NCI-H1930 (cell line): ENCODE measurements around the gene C16orf74.

Source experiments
- DNase-seq, 2 experiments: peaks; one replicate each; lab custom pipeline; 2025; lab: John Stamatoyannopoulos, UW

The C16orf74 gene

DNA sequence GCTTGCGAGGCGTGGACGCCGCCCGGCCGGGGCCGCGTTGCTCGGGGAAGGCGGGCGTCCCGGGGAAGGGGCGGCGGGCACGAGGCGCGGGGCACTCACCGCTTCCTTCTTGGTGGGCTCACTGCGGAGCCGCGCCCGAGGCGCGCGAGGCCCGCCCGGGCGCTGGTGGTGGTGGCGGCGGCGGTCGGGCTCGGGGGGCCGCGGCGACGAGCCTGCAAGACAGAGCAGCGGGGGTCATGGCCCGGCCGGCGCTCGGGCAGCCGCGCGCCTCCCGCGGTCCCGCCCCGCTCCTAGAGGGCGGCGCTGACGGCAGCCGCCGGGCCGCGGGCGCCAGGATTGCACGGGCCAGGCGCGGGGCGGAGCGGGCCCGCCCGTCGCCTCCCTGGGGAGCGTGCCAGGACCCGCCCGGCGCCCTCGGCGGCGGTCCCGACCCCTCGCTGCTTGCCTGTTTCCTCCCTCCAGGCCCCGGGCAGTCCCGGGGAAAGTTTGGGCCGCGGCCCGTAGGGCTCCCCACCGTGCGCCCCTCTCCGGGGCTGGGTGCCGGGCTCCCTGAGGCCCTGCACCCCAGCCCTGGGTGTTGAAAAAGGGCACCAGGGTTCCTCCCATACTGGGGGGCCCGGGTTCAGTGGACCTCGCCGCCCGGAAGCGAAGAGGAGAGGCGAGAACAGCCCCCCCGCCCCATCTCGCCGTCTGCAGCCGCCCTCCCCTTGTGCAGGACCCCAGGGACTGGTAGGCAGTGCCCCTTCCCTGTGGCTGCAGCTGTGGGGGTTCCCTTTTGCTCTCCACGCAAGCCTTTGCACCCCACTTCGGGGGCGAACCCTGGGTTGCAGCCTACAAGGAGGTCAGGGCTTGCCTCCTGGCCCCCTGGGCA lies at the start of gene C16orf74:
Gene C16orf74 (minus strand): TSS at position 270 of the 871 bp plus-strand sequence. CDS start 15,879 bp downstream, outside the sequence.
- DNase-seq = peak; percentile 27 to 36

DNA sequence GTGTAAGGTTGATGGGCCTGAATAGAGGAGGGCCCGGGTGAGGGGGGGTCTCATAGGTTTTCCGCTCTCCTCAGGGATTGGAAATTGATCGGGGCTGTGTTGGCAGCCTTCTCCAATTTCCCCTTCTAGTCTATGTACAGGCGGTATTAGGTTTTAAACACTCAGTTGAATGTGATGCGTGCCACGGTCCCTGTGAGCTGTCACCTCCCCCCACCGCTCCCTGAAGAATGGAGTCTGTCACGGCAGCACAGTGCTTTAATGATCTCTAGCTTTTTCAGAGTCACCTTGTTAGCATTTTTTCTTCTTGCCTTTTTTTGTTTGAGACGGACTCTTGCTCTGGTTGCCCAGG lies 49.4 kb upstream of the C16orf74 start:
- DNase-seq = no peak

DNA sequence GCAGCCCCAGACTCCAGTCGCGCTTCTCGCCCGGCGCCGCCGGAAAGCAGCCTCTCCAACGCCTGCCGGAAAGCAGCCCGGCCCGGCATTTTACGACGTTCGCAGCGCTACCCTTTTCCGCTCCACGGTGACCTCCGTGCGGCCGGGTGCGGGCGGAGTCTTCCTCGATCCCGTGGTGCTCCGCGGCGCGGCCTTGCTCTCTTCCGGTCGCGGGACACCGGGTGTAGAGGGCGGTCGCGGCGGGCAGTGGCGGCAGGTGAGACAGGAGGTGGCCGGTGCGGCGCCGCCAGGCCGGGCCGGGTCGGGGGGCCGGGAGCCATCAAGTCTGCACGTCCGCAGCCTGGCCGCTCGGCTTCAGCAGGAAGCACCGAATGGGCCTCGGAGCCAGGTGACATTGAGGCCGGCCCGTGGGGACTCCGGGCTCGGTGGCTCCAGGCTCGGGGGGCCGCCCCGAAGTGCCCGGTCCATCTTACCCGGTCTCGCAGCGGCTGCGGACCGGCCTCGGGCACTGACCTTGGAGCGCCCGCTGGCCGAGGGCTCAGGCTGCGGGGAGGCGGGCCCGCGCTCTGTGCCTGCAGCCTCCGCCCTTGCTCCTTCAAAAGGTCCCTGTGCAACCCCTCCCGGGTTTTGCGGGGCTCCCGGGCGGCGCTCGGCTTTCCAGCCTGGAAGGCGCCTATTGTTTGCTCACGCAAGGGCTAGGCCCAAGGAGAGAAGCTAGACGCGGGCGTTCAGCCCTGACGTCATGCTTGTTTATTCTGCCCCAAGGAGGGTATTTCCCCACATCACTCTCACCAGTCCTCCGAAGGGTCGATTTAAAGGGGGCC lies 48.8 kb upstream of the C16orf74 start, which contains the start of the genes COX4I1 and EMC8:
Gene COX4I1 (plus strand): TSS at position 199 of the 824 bp plus-strand sequence. CDS start 1,511 bp downstream, outside the sequence.
Gene EMC8 (minus strand): TSS at position 48 of the 824 bp plus-strand sequence. CDS start 249 bp downstream, outside the sequence.
- peak; percentile 81 to 84 for DNase-seq

DNA sequence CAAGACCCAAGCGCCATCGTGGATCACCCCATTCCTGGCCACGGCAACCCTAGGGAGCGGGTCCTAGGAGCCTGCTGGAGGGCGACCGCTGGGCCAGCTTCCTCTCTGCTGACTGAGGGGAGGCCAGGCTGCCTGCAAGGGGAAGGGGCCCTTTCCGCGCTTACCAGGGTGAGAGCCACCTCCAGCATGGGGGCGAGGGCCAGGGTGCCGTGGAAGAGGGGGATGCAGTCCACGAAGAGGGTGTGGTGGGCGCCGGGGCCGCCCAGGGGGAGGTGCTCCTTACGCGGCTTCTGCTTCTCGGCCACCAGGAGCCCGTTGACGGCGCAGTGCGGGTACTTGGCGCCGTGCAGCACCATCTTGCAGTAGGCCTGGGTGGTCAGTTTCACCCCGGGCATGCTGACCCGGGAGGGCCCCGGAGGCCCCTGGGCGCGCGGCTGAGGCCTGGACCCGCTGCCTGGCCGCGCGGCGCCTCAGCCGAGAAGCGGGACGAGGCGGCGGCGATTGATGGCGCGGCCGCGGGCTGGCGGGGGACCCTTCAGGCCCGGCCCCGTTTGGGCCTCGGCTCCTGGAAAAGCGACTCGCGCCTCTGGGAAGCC lies 48.1 kb upstream of the C16orf74 start:
- DNase-seq = no peak

DNA sequence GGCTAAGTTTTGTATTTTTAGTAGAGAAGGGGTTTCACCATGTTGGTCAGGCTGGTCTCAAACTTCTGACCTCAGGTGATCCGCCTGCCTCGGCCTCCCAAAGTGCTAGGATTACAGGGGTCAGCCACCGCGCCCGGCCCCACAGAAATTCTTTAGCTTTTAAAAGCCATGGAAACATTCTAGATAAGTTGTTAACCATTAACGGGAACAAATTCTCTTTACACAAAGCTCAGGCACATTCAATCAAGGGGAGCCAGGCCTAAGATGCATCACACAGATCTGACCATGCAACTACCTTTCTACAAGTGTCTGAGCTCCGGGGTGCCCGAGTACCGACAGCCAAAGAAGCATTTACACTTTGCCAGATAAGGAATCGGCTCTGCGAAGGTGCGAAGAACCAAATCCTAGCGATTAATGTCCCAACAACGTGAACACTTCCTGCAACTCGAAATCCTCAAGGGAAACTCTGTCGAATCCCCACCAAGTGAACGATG lies 47.4 kb upstream of the C16orf74 start:
- DNase-seq = no peak

DNA sequence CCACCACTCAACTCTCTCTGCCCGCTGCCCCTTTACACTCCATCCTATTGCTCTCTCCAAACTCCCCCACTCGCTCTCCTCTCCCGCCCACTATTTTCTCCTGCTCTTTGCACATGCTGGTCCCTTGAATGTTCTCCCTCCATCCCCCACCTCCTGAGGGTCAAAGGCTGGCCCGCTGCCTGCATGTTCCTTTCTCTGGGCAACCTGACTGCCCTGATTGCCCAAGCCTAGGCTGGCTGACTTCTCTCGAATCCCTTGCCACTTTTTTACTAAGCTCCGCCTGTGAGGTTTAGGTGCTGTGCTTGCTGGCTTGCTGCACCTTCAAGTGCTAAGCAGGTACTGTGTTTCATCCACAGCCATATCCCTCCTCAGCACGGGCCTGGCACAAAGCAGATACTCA lies 45.7 kb upstream of the C16orf74 start:
- DNase-seq = no peak

DNA sequence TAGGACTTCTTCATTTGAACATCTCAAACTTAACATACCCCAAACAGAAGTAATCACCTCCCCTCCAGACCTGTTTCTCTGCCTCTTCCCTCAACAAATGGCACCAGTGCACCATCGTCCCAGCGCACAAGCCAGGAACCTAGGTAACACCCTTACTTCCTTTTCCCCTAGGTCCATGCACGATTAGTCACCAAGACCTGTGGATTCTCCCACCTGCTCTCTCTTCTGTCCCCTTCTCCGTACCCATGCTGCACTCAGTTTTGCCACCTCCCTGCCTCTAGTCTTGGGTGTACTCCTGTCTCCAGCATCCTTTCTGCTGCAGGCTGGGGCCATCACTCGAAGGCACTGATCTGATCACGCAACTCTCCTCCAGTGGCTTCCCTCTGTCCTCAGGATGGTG lies 45.3 kb upstream of the C16orf74 start:
- DNase-seq = no peak

DNA sequence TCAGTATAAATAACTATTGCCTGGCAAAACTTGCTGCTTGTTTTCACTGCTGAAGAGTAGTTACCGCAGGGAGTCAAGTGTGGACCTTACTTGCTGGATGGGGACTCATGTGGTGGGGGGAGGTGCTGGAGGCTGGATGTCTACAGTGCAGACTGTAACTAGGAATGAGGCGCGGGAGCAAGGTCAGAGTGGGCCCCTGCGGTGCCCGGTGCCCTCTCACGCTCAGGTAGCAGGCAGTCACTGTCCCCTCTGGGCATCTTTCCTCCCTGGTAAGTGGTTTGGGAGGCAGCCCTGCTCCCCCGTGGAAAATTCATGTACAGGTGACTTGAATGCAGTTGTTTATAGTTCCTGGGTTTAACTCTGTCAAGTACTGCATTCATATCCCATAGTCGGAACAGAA lies 43.8 kb upstream of the C16orf74 start:
- DNase-seq = no peak

DNA sequence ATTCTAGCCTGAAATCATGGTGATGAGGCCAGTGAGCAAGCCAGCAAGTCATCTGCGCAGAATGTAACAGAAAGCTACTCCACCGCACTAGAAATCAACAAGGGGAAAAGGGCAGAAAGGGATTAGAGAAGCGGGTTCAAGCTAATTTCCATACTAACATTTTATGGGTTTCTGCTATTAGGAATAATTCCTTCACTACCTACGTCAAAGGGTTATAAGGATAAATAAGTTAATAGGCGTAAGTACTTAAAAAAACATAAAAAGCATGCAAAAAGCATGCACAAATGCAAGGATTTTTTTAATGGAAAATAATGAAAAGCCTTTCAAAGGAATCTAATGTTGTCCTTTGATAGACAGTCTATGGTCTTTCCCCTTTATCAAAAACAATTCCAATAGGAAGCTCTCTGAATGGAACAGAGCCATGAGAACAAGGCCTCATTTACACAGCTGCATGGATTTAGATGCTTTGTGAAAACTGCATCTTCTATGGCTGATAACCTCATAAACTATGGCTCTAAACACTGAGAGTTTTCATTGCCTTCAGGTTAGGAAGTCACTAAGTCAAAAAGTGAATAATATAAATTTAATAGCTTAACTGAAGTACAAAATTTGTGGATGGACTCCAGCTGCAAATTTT lies 42.9 kb upstream of the C16orf74 start:
- DNase-seq = no peak

DNA sequence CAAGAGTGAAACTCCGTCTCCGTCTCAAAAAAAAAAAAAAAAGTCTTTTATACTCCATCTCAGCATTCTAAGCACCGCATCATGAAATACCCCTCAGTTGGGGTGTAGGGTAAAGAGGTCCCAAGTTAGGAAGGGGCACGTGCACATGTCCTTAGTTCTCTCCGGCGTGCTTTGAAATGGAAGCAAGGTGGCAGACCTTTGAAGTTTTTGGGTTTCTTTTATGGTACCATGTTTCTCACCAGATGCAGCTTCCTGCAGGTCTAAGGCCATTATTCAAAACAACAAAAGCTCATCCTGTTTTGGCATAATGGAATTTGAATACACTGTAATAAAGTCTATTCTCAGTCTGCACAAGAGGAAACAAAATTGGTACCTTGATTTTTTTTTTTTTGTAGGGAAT lies 38.9 kb upstream of the C16orf74 start:
- no peak for DNase-seq

DNA sequence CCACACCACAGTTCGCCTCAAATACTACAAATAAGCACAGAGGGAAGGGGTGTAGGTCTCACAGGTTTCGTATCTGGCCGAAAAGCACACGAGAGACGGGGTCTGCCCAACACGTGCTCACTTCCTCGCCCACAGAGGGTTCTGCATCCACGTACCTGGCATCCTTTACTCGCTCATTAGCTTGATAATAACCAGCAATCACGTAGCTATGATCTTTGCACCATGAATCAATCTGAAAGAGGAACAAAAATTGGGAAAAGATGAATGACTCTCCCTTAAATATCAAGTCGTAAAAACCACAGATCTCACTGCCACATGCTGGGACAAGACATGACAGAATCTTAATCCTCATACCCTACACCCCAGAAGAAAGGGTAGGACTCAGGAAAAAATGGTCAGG lies 37.9 kb upstream of the C16orf74 start:
- no peak for DNase-seq

DNA sequence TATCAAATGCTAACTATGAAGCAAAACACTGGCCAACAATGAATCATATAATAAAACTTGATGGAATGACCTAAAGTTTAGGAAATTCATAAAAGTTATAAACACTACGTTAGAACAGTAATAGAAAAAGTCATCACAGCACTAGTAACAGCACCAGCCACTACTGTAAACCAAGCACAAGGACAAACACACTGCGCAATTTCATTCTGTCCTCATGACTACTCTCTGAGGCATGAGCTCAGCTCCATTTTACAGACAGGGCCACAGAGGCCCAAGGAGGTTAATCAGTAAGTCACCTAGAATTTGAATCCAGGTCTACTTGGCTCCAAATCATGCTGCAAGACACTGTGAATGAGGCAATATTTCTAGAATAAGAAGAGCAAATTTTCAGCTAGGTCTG lies 35.0 kb upstream of the C16orf74 start:
- DNase-seq = no peak

DNA sequence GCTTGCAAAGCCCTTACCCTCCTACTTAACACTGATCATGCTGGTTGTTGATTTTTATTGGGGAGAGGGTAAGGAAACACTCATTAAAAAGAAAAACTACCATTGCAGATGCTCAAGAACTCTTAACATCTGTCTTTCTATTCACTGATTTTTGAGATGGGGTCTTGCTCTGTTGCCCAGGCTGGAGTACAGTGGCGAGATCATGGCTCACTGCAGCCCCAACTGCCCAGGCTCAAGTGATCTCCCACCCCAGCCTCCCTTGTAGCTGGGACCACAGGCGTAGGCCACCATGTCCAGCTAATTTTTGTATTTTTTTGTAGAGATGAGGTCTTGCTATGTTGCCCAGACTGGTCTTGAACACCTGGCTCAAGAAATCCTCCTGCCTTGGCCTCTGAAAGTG lies 33.9 kb upstream of the C16orf74 start:
- DNase-seq = no peak

DNA sequence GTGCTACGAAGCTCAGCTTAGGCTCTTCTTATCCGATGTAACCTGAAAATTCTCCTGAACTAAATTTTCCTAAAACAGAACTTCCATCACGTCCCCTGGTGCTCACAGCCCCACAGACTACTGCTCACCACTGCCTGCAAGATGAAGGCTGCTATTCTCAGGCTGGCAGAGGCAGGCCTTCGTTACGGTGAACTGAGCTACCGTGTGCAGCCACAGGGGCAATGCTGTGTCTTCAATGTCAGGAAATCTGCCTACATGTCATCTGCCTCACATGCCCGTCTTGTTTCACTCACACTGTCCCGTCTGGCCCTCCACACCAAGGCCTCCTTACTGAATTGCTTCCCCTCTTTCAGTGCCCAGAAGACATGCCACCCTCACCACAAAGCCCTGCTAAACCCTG lies 32.5 kb upstream of the C16orf74 start:
- DNase-seq = no peak

DNA sequence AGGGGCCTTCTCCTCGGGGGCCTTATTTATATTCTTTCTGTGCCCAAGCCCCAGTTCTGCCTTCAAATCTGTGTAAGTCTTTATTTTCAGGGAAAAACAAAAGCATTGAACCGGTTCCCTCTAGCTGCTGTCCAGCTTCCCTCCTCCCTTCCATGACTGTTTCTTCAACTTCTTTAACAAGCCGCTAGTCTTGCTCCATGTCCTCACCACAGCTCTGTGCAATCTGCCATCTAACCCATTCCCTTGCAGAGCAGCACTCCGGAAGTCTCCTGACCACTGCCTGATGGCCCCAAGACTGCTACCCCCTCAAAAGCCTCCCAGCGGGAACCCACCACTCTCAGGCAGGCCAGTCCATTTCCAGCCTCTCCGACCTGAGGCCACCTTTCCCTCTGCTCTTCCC lies 31.6 kb upstream of the C16orf74 start:
- no peak for DNase-seq

DNA sequence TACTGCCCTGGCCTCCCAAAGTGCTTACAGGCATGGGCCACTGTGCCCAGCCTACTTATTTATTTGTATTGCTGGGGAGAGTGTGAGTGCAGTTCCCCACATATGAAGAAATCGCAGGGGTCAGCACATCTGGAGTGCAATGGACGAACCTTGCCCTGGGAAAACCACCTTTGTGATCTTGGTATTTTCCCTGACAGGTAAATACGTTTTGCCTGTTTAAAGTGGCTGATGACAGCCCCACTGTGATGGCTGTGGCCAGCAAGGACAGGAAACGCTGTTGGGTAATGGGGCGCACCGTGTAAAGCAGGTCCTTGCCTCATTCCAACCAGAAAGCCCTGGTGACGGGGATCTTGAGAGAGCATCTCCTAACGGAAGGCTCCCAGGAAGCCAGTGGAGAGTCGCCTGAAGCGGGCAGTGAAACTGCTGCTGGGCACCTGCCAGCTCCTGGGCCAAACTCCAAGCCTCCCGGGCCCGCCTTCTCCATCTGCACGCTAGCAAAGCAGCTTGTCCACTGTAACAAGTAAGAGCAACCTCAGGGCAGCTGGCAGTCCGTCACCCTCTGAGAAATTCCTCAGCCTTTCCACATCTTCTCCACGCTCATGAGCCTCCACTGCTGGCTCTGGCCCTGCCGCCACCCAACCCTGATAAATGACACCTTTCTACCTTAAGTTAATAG lies 30.9 kb upstream of the C16orf74 start:
- no peak for DNase-seq

DNA sequence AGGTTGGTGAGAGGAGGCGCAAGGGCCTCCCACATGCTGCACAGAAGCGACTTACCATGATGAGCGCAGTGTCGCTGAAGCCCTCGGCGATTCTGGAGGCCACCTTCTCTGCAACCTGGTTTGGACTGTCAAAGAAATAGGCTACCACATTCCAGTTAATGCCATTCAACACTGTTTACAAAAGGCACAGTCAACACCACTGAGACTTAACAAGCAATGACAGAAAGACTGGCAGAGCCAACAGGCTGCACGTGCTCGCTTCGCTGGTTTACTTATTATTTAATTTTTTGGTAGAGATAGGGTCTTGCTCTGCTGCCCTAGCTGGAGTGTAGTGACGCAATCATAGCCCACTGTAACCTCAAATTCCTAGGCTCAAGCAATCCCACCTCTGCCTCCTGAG lies 30.3 kb upstream of the C16orf74 start:
- no peak for DNase-seq

DNA sequence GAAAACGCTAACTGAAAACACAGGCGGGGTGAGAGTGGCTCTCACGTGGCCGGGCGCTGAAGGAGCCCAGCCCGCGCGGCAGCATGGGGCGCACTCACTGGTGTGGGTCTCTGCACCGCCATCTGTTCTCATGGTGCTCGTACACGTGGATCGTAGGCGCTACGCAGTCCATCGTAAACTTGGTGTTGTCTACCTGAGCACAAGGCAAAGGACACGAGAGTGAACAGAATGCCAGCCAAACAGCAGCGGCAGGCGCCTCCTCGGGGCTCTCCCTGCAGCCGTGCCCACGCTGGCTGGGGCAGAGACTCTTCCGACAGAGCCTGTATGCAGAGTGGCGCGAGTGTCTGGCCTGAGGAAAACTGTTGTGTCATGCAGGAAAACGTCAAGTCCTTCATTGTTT lies 29.4 kb upstream of the C16orf74 start:
- DNase-seq = no peak

DNA sequence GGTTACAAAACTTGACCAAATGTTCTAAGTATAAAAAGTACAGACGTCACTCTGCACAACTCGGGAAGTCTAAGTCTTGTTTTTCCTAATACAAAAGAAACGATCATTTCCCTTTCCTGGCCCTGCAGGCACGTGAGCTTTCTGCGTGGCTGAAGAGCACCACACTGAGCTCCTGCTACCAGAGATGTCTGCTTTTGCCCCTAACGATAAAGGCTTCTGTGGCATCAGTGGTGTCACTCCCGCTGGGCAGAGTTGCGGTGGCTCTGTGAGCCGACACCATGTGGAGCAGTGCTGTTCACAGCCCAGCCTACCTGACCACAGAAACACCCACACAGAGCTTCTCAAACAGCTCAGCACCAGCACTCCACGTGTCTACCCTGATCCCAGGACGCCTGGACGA lies 28.0 kb upstream of the C16orf74 start:
- no peak for DNase-seq

DNA sequence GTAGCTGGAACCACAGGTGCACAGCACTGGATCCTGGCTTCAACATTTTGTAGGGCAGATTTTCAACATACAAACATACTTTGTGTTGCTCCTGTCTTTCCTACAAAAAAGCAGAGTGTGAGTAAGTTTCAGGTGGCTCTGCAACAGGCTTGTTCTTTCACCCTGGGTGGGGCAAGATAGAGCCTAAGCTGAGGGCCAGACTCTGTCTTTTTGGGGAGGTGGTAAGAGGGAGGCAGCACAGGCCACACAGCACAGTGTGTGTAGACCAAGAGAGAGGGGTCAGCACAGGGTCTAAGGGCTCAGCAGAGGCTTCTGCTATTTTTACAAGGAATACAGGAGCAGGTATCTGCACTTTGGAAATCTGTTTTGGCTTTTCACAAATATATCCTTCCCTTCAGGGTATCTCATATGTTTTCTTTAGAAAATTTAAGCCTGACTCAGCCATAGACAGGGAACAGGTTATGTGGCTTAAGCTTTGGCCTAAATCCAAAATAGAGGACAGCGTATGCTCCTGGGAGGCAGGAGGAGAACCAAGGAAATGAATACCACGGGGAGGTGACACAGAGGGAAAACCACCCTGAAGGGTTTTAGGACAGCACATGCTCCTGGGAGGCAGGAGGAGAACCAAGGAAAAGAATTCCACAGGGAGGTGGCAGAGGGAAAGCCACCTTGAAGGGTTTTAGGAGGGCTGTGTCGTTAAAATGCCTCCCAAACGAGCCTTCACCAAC lies 26.9 kb upstream of the C16orf74 start:
- DNase-seq = no peak

DNA sequence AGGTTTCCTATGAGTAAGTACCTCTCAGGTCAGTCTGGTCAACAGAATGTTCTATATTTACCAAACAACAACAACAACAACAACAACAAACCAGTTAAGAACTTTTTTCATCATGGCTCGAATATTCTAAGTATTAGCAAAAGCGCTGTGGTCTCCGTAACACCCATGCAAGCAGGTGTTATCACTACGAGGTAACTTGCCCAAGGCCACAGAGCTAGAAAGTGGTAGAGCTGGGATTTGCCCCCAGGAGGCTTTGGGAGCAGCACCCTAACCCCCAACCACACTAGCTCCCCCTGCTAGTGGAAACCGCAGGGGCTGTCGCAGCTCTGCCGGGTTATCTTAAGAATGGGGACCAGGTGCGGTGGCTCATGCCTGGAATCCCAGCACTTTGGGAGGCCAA lies 23.9 kb upstream of the C16orf74 start:
- no peak for DNase-seq
